ENCODE results near the gene SPINT2.
A peak's percentile ranks its signal among the peaks of the same experiment; 100 is the strongest.
"Not testable (repeated sequence)": the region's sequence is repeated elsewhere in the genome, so short reads cannot be mapped to it uniquely, and the experiment has no call there.

Gene SPINT2

DNA sequence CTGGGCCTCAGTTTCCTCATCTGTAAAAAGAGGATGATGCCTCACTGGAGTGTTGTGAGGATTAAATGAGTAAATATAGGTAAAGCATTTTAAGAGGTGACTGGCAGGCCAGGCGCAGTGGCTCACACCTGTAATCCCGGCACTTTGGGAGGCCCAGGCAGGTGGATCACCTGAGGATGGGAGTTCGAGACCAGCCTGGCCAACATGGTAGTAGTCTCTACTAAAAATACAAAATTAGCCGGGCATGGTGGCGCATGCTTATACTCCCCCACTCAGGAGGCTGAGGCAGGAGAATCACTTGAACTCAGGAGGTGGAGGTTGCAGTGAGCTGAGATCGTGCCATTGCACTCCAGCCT lies 39.5 kb upstream of the SPINT2 start:
- H3K4me3 ChIP-seq (ENCODE audit: extremely low read depth, insufficient read depth, low read length, poor library complexity, severe bottlenecking); H3K4me1 ChIP-seq (ENCODE audit: control insufficient read depth, insufficient read depth, low read length, poor library complexity, severe bottlenecking); H3K9me3 ChIP-seq (ENCODE audit: control insufficient read depth, low read length); H3K36me3 ChIP-seq (ENCODE audit: control insufficient read depth, insufficient read depth, low read length); H3K27ac ChIP-seq (ENCODE audit: low read depth, low read length, severe bottlenecking): not testable (repeated sequence)
- 87 to 97% methylated on average over 3 to 5 of the region's 6 CpGs for WGBS, 2 experiments (ENCODE audit: insufficient coverage in 2 of 2)

- Histone ChIP-seq H3K36me3 (ENCODE audit: control insufficient read depth, insufficient read depth, low read length) (no peaks in the 10 kb centered on the region), H3K27ac (ENCODE audit: low read depth, low read length, severe bottlenecking) (no peak overlapping the region), H3K4me3 (ENCODE audit: extremely low read depth, insufficient read depth, low read length, poor library complexity, severe bottlenecking) (no peak overlapping the region), H3K9me3 (ENCODE audit: control insufficient read depth, low read length) (no peaks in the 10 kb centered on the region), H3K4me1 (ENCODE audit: control insufficient read depth, insufficient read depth, low read length, poor library complexity, severe bottlenecking) (peaks cover 6% of the 10 kb centered on the region)
- 52 to 57% methylated on average over 9 to 10 of the region's 11 CpGs for WGBS, 2 experiments (ENCODE audit: insufficient coverage in 2 of 2)
Observed at GRCh38 chr19:38227287-38228004, 36.9 kb upstream of the SPINT2 start.

GRCh38 chr19:38228005-38228377 lies 36.4 kb upstream of the SPINT2 start:
- no peak overlapping the region for H3K4me3 ChIP-seq (ENCODE audit: extremely low read depth, insufficient read depth, low read length, poor library complexity, severe bottlenecking)
- no peak overlapping the region for H3K27ac ChIP-seq (ENCODE audit: low read depth, low read length, severe bottlenecking)
- WGBS, 2 experiments (ENCODE audit: insufficient coverage in 2 of 2) = 15 to 27% methylated on average over 3 to 8 of the region's 16 CpGs

GRCh38 chr19:38228491-38229439 lies 35.6 kb upstream of the SPINT2 start:
- peaks cover 6% of the 10 kb centered on the region for H3K4me1 ChIP-seq (ENCODE audit: control insufficient read depth, insufficient read depth, low read length, poor library complexity, severe bottlenecking)
- WGBS, 2 experiments (ENCODE audit: insufficient coverage in 2 of 2) = 0% methylated on average over 43 to 53 of the region's 80 CpGs
- H3K4me3 ChIP-seq (ENCODE audit: extremely low read depth, insufficient read depth, low read length, poor library complexity, severe bottlenecking) = peak overlapping the region; percentile 40
- H3K36me3 ChIP-seq (ENCODE audit: control insufficient read depth, insufficient read depth, low read length) = no peaks in the 10 kb centered on the region
- no peak overlapping the region for H3K27ac ChIP-seq (ENCODE audit: low read depth, low read length, severe bottlenecking)
- H3K9me3 ChIP-seq (ENCODE audit: control insufficient read depth, low read length) = no peaks in the 10 kb centered on the region

More at GRCh38 chr19:38228005-38228377, 36.4 kb upstream of the SPINT2 start:
- Histone ChIP-seq H3K4me1 (ENCODE audit: control insufficient read depth, insufficient read depth, low read length, poor library complexity, severe bottlenecking) (peaks cover 6% of the 10 kb centered on the region), H3K9me3 (ENCODE audit: control insufficient read depth, low read length) (no peaks in the 10 kb centered on the region), H3K36me3 (ENCODE audit: control insufficient read depth, insufficient read depth, low read length) (no peaks in the 10 kb centered on the region)

- peak overlapping the region; percentile 40 for H3K4me3 ChIP-seq (ENCODE audit: extremely low read depth, insufficient read depth, low read length, poor library complexity, severe bottlenecking)
- no peaks in the 10 kb centered on the region for H3K36me3 ChIP-seq (ENCODE audit: control insufficient read depth, insufficient read depth, low read length)
- WGBS, 2 experiments (ENCODE audit: insufficient coverage in 2 of 2) = 0% methylated on average over 31 to 41 of the region's 54 CpGs
- H3K27ac ChIP-seq (ENCODE audit: low read depth, low read length, severe bottlenecking) = no peak overlapping the region
- peaks cover 6% of the 10 kb centered on the region for H3K4me1 ChIP-seq (ENCODE audit: control insufficient read depth, insufficient read depth, low read length, poor library complexity, severe bottlenecking)
- no peaks in the 10 kb centered on the region for H3K9me3 ChIP-seq (ENCODE audit: control insufficient read depth, low read length)
Observed at GRCh38 chr19:38229585-38230073, 34.7 kb upstream of the SPINT2 start.

- not testable (repeated sequence) for H3K4me1 ChIP-seq (ENCODE audit: control insufficient read depth, insufficient read depth, low read length, poor library complexity, severe bottlenecking); H3K4me3 ChIP-seq (ENCODE audit: extremely low read depth, insufficient read depth, low read length, poor library complexity, severe bottlenecking); H3K9me3 ChIP-seq (ENCODE audit: control insufficient read depth, low read length); H3K27ac ChIP-seq (ENCODE audit: low read depth, low read length, severe bottlenecking); H3K36me3 ChIP-seq (ENCODE audit: control insufficient read depth, insufficient read depth, low read length)
- 60 to 83% methylated on average over 1 to 2 of the region's 3 CpGs for WGBS, 2 experiments (ENCODE audit: insufficient coverage in 2 of 2)
Observed at GRCh38 chr19:38230506-38231133, 33.8 kb upstream of the SPINT2 start.

- no peaks in the 10 kb centered on the region for H3K9me3 ChIP-seq (ENCODE audit: control insufficient read depth, low read length)
Observed at GRCh38 chr19:38231918-38232317, 32.5 kb upstream of the SPINT2 start.

GRCh38 chr19:38233740-38234251 lies 30.6 kb upstream of the SPINT2 start:
- Histone ChIP-seq H3K4me3 (ENCODE audit: extremely low read depth, insufficient read depth, low read length, poor library complexity, severe bottlenecking) (no peak overlapping the region), H3K9me3 (ENCODE audit: control insufficient read depth, low read length) (no peaks in the 10 kb centered on the region), H3K27ac (ENCODE audit: low read depth, low read length, severe bottlenecking) (no peak overlapping the region), H3K4me1 (ENCODE audit: control insufficient read depth, insufficient read depth, low read length, poor library complexity, severe bottlenecking) (peaks cover 3% of the 10 kb centered on the region), H3K36me3 (ENCODE audit: control insufficient read depth, insufficient read depth, low read length) (no peaks in the 10 kb centered on the region)
- 17 to 29% methylated on average over 6 to 7 of the region's 7 CpGs for WGBS, 2 experiments (ENCODE audit: insufficient coverage in 2 of 2)

More at GRCh38 chr19:38231918-38232317, 32.5 kb upstream of the SPINT2 start:
- no peak overlapping the region for H3K4me3 ChIP-seq (ENCODE audit: extremely low read depth, insufficient read depth, low read length, poor library complexity, severe bottlenecking)
- H3K27ac ChIP-seq (ENCODE audit: low read depth, low read length, severe bottlenecking) = no peak overlapping the region
- peaks cover 6% of the 10 kb centered on the region for H3K4me1 ChIP-seq (ENCODE audit: control insufficient read depth, insufficient read depth, low read length, poor library complexity, severe bottlenecking)
- WGBS, 2 experiments (ENCODE audit: insufficient coverage in 2 of 2) = 76 to 84% methylated on average over 4 to 5 of the region's 7 CpGs
- no peaks in the 10 kb centered on the region for H3K36me3 ChIP-seq (ENCODE audit: control insufficient read depth, insufficient read depth, low read length)

DNA sequence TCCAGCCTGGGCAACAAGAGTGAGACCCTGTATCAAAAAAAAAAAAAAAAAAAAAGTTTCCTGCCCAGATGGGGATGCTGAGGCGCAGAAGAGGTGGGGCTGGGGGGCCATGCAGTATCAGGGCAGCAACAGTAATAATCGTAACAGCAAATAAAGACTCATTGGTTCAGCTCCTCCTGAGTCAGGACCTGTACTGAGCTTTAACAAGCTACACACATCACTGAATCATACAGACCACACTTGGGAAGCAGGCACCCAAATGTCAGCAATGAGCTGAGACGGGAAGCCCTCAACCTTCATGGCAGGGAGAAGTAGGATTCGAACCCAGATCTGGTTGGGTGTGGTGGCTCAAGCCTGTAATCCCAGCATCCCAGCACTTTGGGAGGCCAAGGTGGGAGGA lies 29.8 kb upstream of the SPINT2 start:
- Histone ChIP-seq H3K4me1 (ENCODE audit: control insufficient read depth, insufficient read depth, low read length, poor library complexity, severe bottlenecking) (no peaks in the 10 kb centered on the region), H3K27ac (ENCODE audit: low read depth, low read length, severe bottlenecking) (no peak overlapping the region), H3K4me3 (ENCODE audit: extremely low read depth, insufficient read depth, low read length, poor library complexity, severe bottlenecking) (no peak overlapping the region), H3K36me3 (ENCODE audit: control insufficient read depth, insufficient read depth, low read length) (no peaks in the 10 kb centered on the region), H3K9me3 (ENCODE audit: control insufficient read depth, low read length) (no peaks in the 10 kb centered on the region)
- WGBS, 2 experiments (ENCODE audit: insufficient coverage in 2 of 2) = 86 to 100% methylated on average over 2 to 4 of the region's 4 CpGs

- Histone ChIP-seq H3K27ac (ENCODE audit: low read depth, low read length, severe bottlenecking) (no peak overlapping the region), H3K36me3 (ENCODE audit: control insufficient read depth, insufficient read depth, low read length) (no peaks in the 10 kb centered on the region), H3K4me3 (ENCODE audit: extremely low read depth, insufficient read depth, low read length, poor library complexity, severe bottlenecking) (no peak overlapping the region), H3K4me1 (ENCODE audit: control insufficient read depth, insufficient read depth, low read length, poor library complexity, severe bottlenecking) (no peaks in the 10 kb centered on the region), H3K9me3 (ENCODE audit: control insufficient read depth, low read length) (no peaks in the 10 kb centered on the region)
- WGBS, 2 experiments (ENCODE audit: insufficient coverage in 2 of 2) = 89 to 92% methylated on average over 6 to 7 of the region's 8 CpGs
Observed at GRCh38 chr19:38239816-38240215, 24.6 kb upstream of the SPINT2 start.

All from mesodermal cell (in vitro differentiated cells).